Measurements from ENCODE around the gene BAIAP2.
"Not testable (repeated sequence)": the region's sequence is repeated elsewhere in the genome, so short reads cannot be mapped to it uniquely, and the experiment has no call there.

Gene BAIAP2

GRCh38 chr17:81073967-81074839 is 39.3 kb downstream of the BAIAP2 start:
- no peak for DNase-seq (ENCODE audit: low read depth)
- TF ChIP-seq CTCF (IDR thresholded peaks at IDR 0.05; ENCODE audit: control insufficient read depth, extremely low read depth, insufficient read depth) = no peak
- H3K4me3 ChIP-seq (ENCODE audit: low read depth, low read length) = no peak overlapping the region

- no peak overlapping the region for H3K4me3 ChIP-seq (ENCODE audit: low read depth, low read length)
- TF ChIP-seq CTCF (IDR thresholded peaks at IDR 0.05; ENCODE audit: control insufficient read depth, extremely low read depth, insufficient read depth) = no peak
- no peak for DNase-seq (ENCODE audit: low read depth)
These were observed 39.9 kb downstream of the BAIAP2 start for GRCh38 chr17:81074875-81075274.

- no peak for TF ChIP-seq CTCF (IDR thresholded peaks at IDR 0.05; ENCODE audit: control insufficient read depth, extremely low read depth, insufficient read depth)
- DNase-seq (ENCODE audit: low read depth) = no peak
- no peak overlapping the region for H3K4me3 ChIP-seq (ENCODE audit: low read depth, low read length)
These were observed 40.4 kb downstream of the BAIAP2 start for GRCh38 chr17:81075307-81075706.

GRCh38 chr17:81076141-81076679 is 41.3 kb downstream of the BAIAP2 start:
- no peak overlapping the region for H3K4me3 ChIP-seq (ENCODE audit: low read depth, low read length)
- TF ChIP-seq CTCF (IDR thresholded peaks at IDR 0.05; ENCODE audit: control insufficient read depth, extremely low read depth, insufficient read depth) = no peak
- no peak for DNase-seq (ENCODE audit: low read depth)

- not testable (repeated sequence) for H3K4me3 ChIP-seq (ENCODE audit: low read depth, low read length); DNase-seq (ENCODE audit: low read depth)
These were observed 43.3 kb downstream of the BAIAP2 start for GRCh38 chr17:81078026-81078913.

- H3K4me3 ChIP-seq (ENCODE audit: low read depth, low read length) = no peak overlapping the region
- no peak for DNase-seq (ENCODE audit: low read depth)
- TF ChIP-seq CTCF (IDR thresholded peaks at IDR 0.05; ENCODE audit: control insufficient read depth, extremely low read depth, insufficient read depth) = no peak
These were observed 45.1 kb downstream of the BAIAP2 start for GRCh38 chr17:81080019-81080418.

All from LNCaP clone FGC (cell line).